H9 (cell line): Measurements from ENCODE around the gene BTBD8. TPM values are rescaled to one million over a fixed set of nuclear protein-coding genes. Genes with fewer than 3 reads are reported as not detected.

Experiments used
- DNase-seq: peaks from one replicate; pipeline ENCODE4 v3.0.0-alpha.2; 2017
- H2AFZ ChIP-seq: one replicate; pipeline ENCODE4 v1.6.1; 2013; ENCODE audit warnings: mild to moderate bottlenecking, low read length, control low read depth, moderate library complexity
- H2AK5ac ChIP-seq: 2 replicates; pipeline ENCODE4 v1.6.1; 2013; ENCODE audit warnings: low read length, control low read depth, mixed read lengths; ENCODE audit not compliant: insufficient read length
- H2BK120ac ChIP-seq: one replicate; pipeline ENCODE4 v1.6.1; 2013; ENCODE audit warnings: low read depth, mild to moderate bottlenecking, low read length, control low read depth, inconsistent platforms; ENCODE audit not compliant: poor library complexity, severe bottlenecking
- H2BK12ac ChIP-seq: 2 replicates; pipeline ENCODE4 v1.6.1; 2013; ENCODE audit warnings: low read length, control low read depth, mixed read lengths, low read depth; ENCODE audit not compliant: insufficient read length
- H2BK15ac ChIP-seq: 2 replicates; pipeline ENCODE4 v1.6.1; 2013; ENCODE audit warnings: low read depth, low read length, control low read depth
- H2BK20ac ChIP-seq: one replicate; pipeline ENCODE4 v1.6.1; 2013; ENCODE audit warnings: low read depth, mild to moderate bottlenecking, low read length, control low read depth, inconsistent platforms; ENCODE audit not compliant: poor library complexity, severe bottlenecking
- H2BK5ac ChIP-seq: 2 replicates; pipeline ENCODE4 v1.6.1; 2013; ENCODE audit warnings: low read length, control low read depth, mixed read lengths; ENCODE audit not compliant: insufficient read length
- H3K14ac ChIP-seq: 2 replicates; pipeline ENCODE4 v1.6.1; 2013; ENCODE audit warnings: low read length, control low read depth; ENCODE audit not compliant: insufficient read depth
- H3K18ac ChIP-seq: 2 replicates; pipeline ENCODE4 v1.6.1; 2013; ENCODE audit warnings: low read depth, mild to moderate bottlenecking, mixed read lengths, low read length, control low read depth; ENCODE audit not compliant: insufficient read length
- H3K23ac ChIP-seq: 2 replicates; pipeline ENCODE4 v1.6.1; 2013; ENCODE audit warnings: low read length, control low read depth, mixed read lengths, low read depth; ENCODE audit not compliant: insufficient read length
- H3K23me2 ChIP-seq: 2 replicates; pipeline ENCODE4 v1.6.1; 2013; ENCODE audit warnings: low read depth, mild to moderate bottlenecking, mixed read lengths, low read length, control low read depth; ENCODE audit not compliant: insufficient read length, poor library complexity, severe bottlenecking
- H3K27ac ChIP-seq: 2 replicates; pipeline ENCODE4 v1.5.1; 2013; ENCODE audit warnings: low read length, control low read depth, mixed read lengths, low read depth; ENCODE audit not compliant: insufficient read length
- H3K27me3 ChIP-seq: 2 replicates; pipeline ENCODE4 v1.6.1; 2013; ENCODE audit warnings: low read length, control low read depth, inconsistent platforms; ENCODE audit not compliant: insufficient read depth
- H3K4ac ChIP-seq: 2 replicates; pipeline ENCODE4 v1.6.1; 2013; ENCODE audit warnings: low read depth, mild to moderate bottlenecking, control low read depth, inconsistent platforms, low read length, moderate library complexity
- H3K4me1 ChIP-seq: 2 replicates; pipeline ENCODE4 v1.6.1; 2013; ENCODE audit warnings: low read length, control low read depth, inconsistent platforms; ENCODE audit not compliant: insufficient read depth
- H3K4me2 ChIP-seq: 2 replicates; pipeline ENCODE4 v1.6.1; 2013; ENCODE audit warnings: low read length, control low read depth, mixed read lengths; ENCODE audit not compliant: insufficient read length, insufficient read depth
- H3K56ac ChIP-seq: 2 replicates; pipeline ENCODE4 v1.6.1; 2013; ENCODE audit warnings: low read depth, mild to moderate bottlenecking, mixed read lengths, low read length, control low read depth; ENCODE audit not compliant: insufficient read length
- H3K79me1 ChIP-seq: 2 replicates; pipeline ENCODE4 v1.6.1; 2013; ENCODE audit warnings: low read depth, mild to moderate bottlenecking, moderate library complexity, low read length, control low read depth, inconsistent platforms; ENCODE audit not compliant: insufficient read depth, poor library complexity, severe bottlenecking
- H3K79me2 ChIP-seq: 2 replicates; pipeline ENCODE4 v1.6.1; 2013; ENCODE audit warnings: low read length, control low read depth, inconsistent platforms; ENCODE audit not compliant: insufficient read depth
- H3K9ac ChIP-seq: 2 replicates; pipeline ENCODE4 v1.6.1; 2013; ENCODE audit warnings: low read length, control low read depth, mixed read lengths; ENCODE audit not compliant: insufficient read length; ENCODE audit errors: extremely low read depth
- H3K9me3 ChIP-seq: one replicate; pipeline ENCODE4 v1.6.1; 2013; ENCODE audit warnings: low read depth, low read length, inconsistent platforms; ENCODE audit not compliant: control insufficient read depth
- H3T11ph ChIP-seq: one replicate; pipeline ENCODE4 v1.6.1; 2013; ENCODE audit warnings: mild to moderate bottlenecking, low read length, control low read depth, inconsistent platforms
- H4K20me1 ChIP-seq: one replicate; pipeline ENCODE4 v1.6.1; 2013; ENCODE audit not compliant: control insufficient read depth, insufficient read length, insufficient read depth
- H4K5ac ChIP-seq: 2 replicates; pipeline ENCODE4 v1.6.1; 2013; ENCODE audit warnings: low read depth, mild to moderate bottlenecking, mixed read lengths, low read length, control low read depth; ENCODE audit not compliant: insufficient read length
- H4K8ac ChIP-seq: replicated peaks from 2 replicates; pipeline ENCODE4 v1.6.1; 2013; ENCODE audit warnings: low read length, control low read depth, mixed read lengths, low read depth; ENCODE audit not compliant: insufficient read length
- H4K91ac ChIP-seq: 2 replicates; pipeline ENCODE4 v1.6.1; 2013; ENCODE audit warnings: low read depth, mild to moderate bottlenecking, moderate library complexity, mixed read lengths, low read length, control low read depth; ENCODE audit not compliant: insufficient read length
- H3K27ac Mint-ChIP-seq, 3 experiments: 2 replicates in 2 of 3; 3 replicates in 1 of 3; pipeline ENCODE4 v1.8.0; 2020 to 2021; ENCODE audit warnings: mixed read lengths in 3 of 3, mild to moderate bottlenecking in 1 of 3, moderate library complexity in 1 of 3
- H3K27me3 Mint-ChIP-seq: 2 replicates; pipeline ENCODE4 v1.8.0; 2021; ENCODE audit warnings: low read depth, mild to moderate bottlenecking, moderate library complexity, mixed read lengths
- H3K36me3 Mint-ChIP-seq, 3 experiments: 2 replicates in 2 of 3; 3 replicates in 1 of 3; pipeline ENCODE4 v1.8.0; 2020 to 2021; ENCODE audit warnings: low read depth in 3 of 3, mixed read lengths in 3 of 3; ENCODE audit not compliant: insufficient read depth in 1 of 3
- H3K4me1 Mint-ChIP-seq, 2 experiments: 2 replicates each; pipeline ENCODE4 v1.8.0; 2020; ENCODE audit warnings: mixed read lengths in 2 of 2
- H3K4me3 Mint-ChIP-seq, 2 experiments: 2 replicates in 1 of 2; 3 replicates in 1 of 2; pipeline ENCODE4 v1.8.0; 2020 to 2021; ENCODE audit warnings: mild to moderate bottlenecking in 2 of 2, mixed read lengths in 2 of 2, moderate library complexity in 1 of 2
- H3K9me3 Mint-ChIP-seq, 2 experiments: 2 replicates in 1 of 2; 3 replicates in 1 of 2; pipeline ENCODE4 v1.8.0; 2020; ENCODE audit warnings: mild to moderate bottlenecking in 2 of 2, mixed read lengths in 2 of 2, moderate library complexity in 1 of 2
- WGBS: extraction: QIAGEN DNeasy Blood & Tissue Kit; methylation state at CpG from one replicate; pipeline ENCODE4 v1.1.7; 2013; ENCODE audit warnings: missing lambda C conversion rate, low lambda C conversion rate, mixed read lengths; ENCODE audit not compliant: insufficient read length; ENCODE audit errors: extremely low coverage; 5-methylcytosine and 5-hydroxymethylcytosine counted together
- total RNA-seq: library from RNA; stranded (reverse); gene quantifications from 2 replicates; pipeline ENCODE4 v1.2.1, GENCODE V29; 2021
- TF ChIP-seq, protein P1 (sequence below): fragments of 200-600 bp; sonication (generic); conservative IDR thresholded peaks from 3 replicates; pipeline ENCODE4 v1.8.0; 2021; ENCODE audit warnings: antibody characterized with exemption, mild to moderate bottlenecking

The BTBD8 gene
- total RNA-seq, 1 experiment from 2014 or later: 1.4 TPM

DNA sequence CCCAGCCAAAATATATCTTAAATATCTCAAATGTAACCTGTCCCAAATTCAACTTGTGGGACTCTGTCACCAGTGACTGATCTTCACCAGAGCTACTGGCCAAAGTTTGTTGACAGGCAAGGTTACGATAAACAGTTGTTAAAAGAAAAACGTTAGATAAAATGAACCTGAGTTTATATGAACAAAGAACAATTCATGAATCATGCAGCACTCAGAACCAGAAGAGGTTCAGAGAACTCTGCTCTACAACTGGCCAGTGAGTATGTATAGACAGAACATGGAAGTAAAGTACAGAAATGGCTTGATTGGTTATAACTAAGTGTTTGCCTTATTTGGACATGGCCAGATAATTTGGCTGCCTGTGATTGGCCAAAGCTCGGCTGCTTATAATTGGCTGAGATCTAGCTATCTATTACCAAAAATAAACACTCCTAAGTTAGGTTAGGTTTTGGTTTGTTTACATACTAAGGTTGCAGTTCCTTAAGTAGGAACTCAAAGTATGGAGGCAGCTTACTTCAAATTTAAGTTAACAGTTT lies 25.5 kb downstream of the BTBD8 start:
- Histone ChIP-seq H4K8ac (no peak overlapping the region), H2AFZ (no peak overlapping the region), H3K4me2 (no peak overlapping the region), H3K4ac (no peak overlapping the region), H3K56ac (no peak overlapping the region), H3T11ph (no peak overlapping the region), H3K27ac (no peak overlapping the region), H3K14ac (no peak overlapping the region), H3K9ac (no peak overlapping the region), H2AK5ac (no peak overlapping the region), H3K79me1 (no peaks in the 10 kb centered on the region), H4K20me1 (peaks cover 3% of the 10 kb centered on the region), H3K79me2 (no peaks in the 10 kb centered on the region), H4K91ac (no peak overlapping the region), H2BK120ac (no peak overlapping the region), H3K18ac (no peak overlapping the region), H3K23me2 (no peaks in the 10 kb centered on the region), H4K5ac (no peak overlapping the region), H2BK20ac (no peak overlapping the region), H3K9me3 (no peaks in the 10 kb centered on the region), H2BK5ac (no peak overlapping the region), H3K23ac (no peak overlapping the region), H2BK15ac (no peak overlapping the region), H2BK12ac (no peak overlapping the region), H3K27me3 (no peaks in the 10 kb centered on the region), H3K4me1 (no peaks in the 10 kb centered on the region)
- no peak for DNase-seq
- H3K4me3 Mint-ChIP-seq: no peak overlapping the region
- H3K27ac Mint-ChIP-seq: no peak overlapping the region
- no peaks in the 10 kb centered on the region for H3K9me3 Mint-ChIP-seq
- WGBS: no CpG with 5 or more reads among the region's 3 CpGs
- H3K36me3 Mint-ChIP-seq: no peaks in the 10 kb centered on the region
- H3K27me3 Mint-ChIP-seq: no peaks in the 10 kb centered on the region; the same call in 1 of the 2 replicates
- no peaks in the 10 kb centered on the region for H3K4me1 Mint-ChIP-seq
- TF ChIP-seq, protein P1, sequence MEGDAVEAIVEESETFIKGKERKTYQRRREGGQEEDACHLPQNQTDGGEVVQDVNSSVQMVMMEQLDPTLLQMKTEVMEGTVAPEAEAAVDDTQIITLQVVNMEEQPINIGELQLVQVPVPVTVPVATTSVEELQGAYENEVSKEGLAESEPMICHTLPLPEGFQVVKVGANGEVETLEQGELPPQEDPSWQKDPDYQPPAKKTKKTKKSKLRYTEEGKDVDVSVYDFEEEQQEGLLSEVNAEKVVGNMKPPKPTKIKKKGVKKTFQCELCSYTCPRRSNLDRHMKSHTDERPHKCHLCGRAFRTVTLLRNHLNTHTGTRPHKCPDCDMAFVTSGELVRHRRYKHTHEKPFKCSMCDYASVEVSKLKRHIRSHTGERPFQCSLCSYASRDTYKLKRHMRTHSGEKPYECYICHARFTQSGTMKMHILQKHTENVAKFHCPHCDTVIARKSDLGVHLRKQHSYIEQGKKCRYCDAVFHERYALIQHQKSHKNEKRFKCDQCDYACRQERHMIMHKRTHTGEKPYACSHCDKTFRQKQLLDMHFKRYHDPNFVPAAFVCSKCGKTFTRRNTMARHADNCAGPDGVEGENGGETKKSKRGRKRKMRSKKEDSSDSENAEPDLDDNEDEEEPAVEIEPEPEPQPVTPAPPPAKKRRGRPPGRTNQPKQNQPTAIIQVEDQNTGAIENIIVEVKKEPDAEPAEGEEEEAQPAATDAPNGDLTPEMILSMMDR: no peak
